Fibroblast of skin of right quadriceps (primary cell): Measurements from ENCODE around the gene CUBN.
A peak's percentile ranks its signal among the peaks of the same experiment; 100 is the strongest.

Source experiments
- DNase-seq: peaks from one replicate; pipeline ENCODE4 v3.0.0-alpha.2; 2013

The CUBN gene

GRCh38 chr10:17129741-17130140, at the start of gene CUBN:
Gene CUBN (minus strand): TSS chr10:17129811. CDS start chr10:17129765, 46 bp downstream.
- DNase-seq: no peak

- peak; percentile 65 for DNase-seq
Measured at GRCh38 chr10:17179002-17179401, 49.4 kb upstream of the CUBN start.

- no peak for DNase-seq
Measured at GRCh38 chr10:17178006-17178405, 48.4 kb upstream of the CUBN start.

GRCh38 chr10:17177014-17177413, 47.4 kb upstream of the CUBN start:
- DNase-seq: no peak

- DNase-seq: no peak
Measured at GRCh38 chr10:17176091-17176490, 46.5 kb upstream of the CUBN start.

- DNase-seq: peak; percentile 35
Measured at GRCh38 chr10:17175551-17175950, 45.9 kb upstream of the CUBN start.

GRCh38 chr10:17174626-17175025, 45.0 kb upstream of the CUBN start:
- DNase-seq: peak; percentile 30

- DNase-seq: no peak
Measured at GRCh38 chr10:17171141-17171641, 41.6 kb upstream of the CUBN start.

- no peak for DNase-seq
Measured at GRCh38 chr10:17169803-17170202, 40.2 kb upstream of the CUBN start.

GRCh38 chr10:17166699-17167098, 37.1 kb upstream of the CUBN start:
- DNase-seq: no peak

GRCh38 chr10:17162828-17163227, 33.2 kb upstream of the CUBN start:
- no peak for DNase-seq

GRCh38 chr10:17161775-17162174, 32.2 kb upstream of the CUBN start:
- no peak for DNase-seq

- no peak for DNase-seq
Measured at GRCh38 chr10:17157024-17157423, 27.4 kb upstream of the CUBN start.

- DNase-seq: no peak
Measured at GRCh38 chr10:17155826-17156225, 26.2 kb upstream of the CUBN start.

GRCh38 chr10:17154116-17154515, 24.5 kb upstream of the CUBN start:
- no peak for DNase-seq

- no peak for DNase-seq
Measured at GRCh38 chr10:17153321-17153720, 23.7 kb upstream of the CUBN start.

- DNase-seq: no peak
Measured at GRCh38 chr10:17151716-17152115, 22.1 kb upstream of the CUBN start.

- peak; percentile 49 for DNase-seq
Measured at GRCh38 chr10:17147884-17148489, 18.4 kb upstream of the CUBN start.

GRCh38 chr10:17146892-17147291, 17.3 kb upstream of the CUBN start:
- DNase-seq: peak; percentile 71

- no peak for DNase-seq
Measured at GRCh38 chr10:17145239-17145638, 15.6 kb upstream of the CUBN start.

- DNase-seq: peak; percentile 30
Measured at GRCh38 chr10:17144757-17145156, 15.1 kb upstream of the CUBN start.

GRCh38 chr10:17144032-17144431, 14.4 kb upstream of the CUBN start:
- DNase-seq: no peak

- DNase-seq: no peak
Measured at GRCh38 chr10:17143055-17143690, 13.6 kb upstream of the CUBN start.

GRCh38 chr10:17141504-17142229, 12.1 kb upstream of the CUBN start:
- DNase-seq: no peak
